GM21528 (cell line): ENCODE data around the gene RAB7A.
"Not testable (repeated sequence)": the region's sequence is repeated elsewhere in the genome, so short reads cannot be mapped to it uniquely, and the experiment has no call there.

Source experiments
- ATAC-seq: cut with Tn5 transposase; IDR thresholded peaks from one replicate; pipeline ENCODE4 v1.9.1; 2021; ENCODE audit warnings: mild to moderate bottlenecking, moderate library complexity; ENCODE audit not compliant: unreplicated experiment, low FRiP score

RAB7A gene

DNA sequence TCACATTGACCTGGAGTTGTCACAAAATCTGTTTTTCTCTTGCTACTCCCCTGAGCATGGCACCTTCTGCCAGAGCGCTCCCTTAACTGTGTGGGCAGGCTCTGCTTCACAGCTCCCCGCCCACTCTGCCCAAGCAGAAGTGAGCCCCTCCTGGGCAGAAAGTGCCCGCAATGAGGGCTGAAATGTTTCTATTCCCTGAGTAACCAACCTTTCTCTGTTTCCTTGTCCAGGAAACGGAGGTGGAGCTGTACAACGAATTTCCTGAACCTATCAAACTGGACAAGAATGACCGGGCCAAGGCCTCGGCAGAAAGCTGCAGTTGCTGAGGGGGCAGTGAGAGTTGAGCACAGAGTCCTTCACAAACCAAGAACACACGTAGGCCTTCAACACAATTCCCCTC is 87.1 kb downstream of the RAB7A start:
- no peak for ATAC-seq

DNA sequence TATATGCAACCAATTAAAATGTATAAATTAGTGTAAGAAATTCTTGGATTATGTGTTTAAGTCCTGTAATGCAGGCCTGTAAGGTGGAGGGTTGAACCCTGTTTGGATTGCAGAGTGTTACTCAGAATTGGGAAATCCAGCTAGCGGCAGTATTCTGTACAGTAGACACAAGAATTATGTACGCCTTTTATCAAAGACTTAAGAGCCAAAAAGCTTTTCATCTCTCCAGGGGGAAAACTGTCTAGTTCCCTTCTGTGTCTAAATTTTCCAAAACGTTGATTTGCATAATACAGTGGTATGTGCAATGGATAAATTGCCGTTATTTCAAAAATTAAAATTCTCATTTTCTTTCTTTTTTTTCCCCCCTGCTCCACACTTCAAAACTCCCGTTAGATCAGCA is 88.1 kb downstream of the RAB7A start:
- ATAC-seq: no peak

GRCh38 chr3:128814519-128815317 is 88.7 kb downstream of the RAB7A start:
- ATAC-seq: no peak

DNA sequence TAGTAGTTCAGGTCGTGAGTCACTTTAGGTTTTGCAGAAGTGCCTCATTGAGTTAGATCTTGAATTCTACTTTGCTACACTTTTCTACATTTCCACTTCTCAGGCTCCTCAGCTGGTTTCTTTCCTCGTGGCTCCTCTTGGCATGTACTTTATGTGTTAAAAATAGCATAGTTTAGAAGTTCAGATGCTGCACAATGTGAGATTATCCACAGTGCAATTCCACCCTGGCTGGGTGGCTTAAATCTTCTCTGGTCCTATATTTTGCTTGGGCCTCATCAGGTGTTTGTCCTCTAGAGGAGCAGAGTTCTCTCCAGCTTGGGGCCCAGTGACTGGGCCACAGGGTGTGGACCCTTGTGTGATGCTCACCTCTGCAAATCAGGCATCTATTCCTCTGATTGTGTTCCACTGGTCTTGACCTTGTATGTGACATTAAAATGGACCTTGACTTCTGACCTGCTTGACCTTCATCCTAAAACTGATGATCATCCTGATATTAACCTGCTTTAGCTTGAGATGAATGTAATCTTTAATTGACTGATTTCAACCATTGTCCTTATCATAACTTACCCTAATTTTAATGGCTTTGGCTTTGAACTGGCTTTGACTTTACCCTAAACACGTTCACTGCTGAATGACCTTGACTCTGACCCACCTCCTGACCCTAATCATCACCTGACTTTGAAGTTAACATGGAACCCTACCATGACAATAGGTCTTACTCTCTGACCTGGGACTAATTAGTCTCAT is 89.5 kb downstream of the RAB7A start:
- ATAC-seq: no peak

GRCh38 chr3:128818186-128818787 is 92.3 kb downstream of the RAB7A start:
- ATAC-seq: no peak

DNA sequence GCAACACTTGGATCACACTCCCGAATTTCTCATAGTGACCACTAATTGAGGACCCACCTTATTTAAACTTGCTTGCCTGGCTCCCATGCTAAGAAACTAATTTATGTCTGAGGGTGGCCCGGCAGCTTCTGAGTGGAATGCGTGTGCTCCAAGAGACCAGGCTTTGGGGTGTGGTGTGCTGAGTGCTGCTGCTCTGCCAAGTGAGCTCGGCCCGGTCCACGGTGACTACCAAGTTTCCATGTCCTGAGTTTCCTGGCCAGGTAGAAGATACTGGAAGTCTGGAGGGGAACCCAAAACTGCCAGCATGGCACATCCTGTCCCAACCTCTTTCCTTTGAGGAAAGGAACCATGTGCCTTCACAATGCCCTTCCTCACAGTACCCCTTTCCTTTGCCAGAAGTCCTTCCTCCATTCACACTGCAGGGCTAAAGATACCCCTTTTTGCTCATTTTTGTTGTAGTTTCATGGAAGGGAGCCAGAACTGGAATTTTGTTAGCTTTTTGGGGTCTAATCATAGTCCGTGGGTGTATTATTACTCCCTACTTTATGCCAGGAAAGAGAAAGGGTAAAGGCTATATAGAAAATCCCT is 94.4 kb downstream of the RAB7A start:
- ATAC-seq: no peak

DNA sequence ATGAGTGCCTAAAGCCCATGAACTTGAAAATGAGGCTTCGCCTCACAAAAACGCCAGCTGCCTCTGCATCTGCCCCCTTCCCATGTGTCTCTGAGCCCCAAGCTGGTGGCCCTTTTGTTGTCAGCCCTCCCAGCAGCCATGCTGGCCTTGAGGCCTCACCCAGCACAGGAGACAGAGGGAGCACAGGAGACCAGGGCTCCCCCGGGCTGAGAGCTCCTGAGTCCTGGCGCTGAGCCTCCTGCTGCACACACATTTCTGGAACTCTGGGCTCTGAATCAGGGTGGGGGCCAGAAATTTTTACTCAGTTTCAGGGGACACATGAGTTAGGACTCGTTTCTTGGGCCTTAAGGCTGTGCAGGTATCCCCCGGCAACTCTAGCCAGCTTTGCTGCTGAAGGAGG is 97.0 kb downstream of the RAB7A start:
- ATAC-seq: no peak

- ATAC-seq: no peak
These were observed 97.6 kb downstream of the RAB7A start for GRCh38 chr3:128823631-128824030.

- no peak for ATAC-seq
These were observed 98.3 kb downstream of the RAB7A start for GRCh38 chr3:128824132-128824850.

DNA sequence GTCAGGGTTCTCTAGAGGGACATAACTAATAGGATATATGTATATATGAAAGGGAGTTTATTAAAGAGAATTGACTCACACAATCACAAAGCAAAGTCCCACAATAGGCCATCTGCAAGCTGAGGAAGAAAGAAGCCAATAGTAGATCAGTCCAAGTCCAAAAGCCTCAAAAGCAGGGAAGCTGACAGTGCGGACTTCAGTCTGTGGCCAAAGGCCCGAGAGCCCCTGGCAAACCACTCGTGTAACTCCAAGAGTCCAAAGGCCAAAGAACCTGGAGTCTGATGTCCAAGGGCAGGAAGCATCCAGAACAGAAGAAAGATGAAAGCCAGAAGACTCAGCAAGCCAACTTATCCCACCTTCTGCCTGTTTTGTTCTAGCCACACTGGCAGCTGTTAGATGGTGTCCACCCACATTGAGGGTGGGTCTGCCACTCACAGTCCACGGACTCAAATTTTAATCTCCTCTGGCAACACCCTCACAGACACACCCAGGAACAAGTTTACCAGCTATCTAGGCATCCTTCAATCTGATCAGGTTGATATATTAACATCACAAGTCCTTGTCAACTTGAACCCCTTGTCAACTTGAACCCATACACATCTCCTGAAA is 99.2 kb downstream of the RAB7A start:
- no peak for ATAC-seq

- not testable (repeated sequence) for ATAC-seq
These were observed 103.1 kb downstream of the RAB7A start for GRCh38 chr3:128829087-128829486.

DNA sequence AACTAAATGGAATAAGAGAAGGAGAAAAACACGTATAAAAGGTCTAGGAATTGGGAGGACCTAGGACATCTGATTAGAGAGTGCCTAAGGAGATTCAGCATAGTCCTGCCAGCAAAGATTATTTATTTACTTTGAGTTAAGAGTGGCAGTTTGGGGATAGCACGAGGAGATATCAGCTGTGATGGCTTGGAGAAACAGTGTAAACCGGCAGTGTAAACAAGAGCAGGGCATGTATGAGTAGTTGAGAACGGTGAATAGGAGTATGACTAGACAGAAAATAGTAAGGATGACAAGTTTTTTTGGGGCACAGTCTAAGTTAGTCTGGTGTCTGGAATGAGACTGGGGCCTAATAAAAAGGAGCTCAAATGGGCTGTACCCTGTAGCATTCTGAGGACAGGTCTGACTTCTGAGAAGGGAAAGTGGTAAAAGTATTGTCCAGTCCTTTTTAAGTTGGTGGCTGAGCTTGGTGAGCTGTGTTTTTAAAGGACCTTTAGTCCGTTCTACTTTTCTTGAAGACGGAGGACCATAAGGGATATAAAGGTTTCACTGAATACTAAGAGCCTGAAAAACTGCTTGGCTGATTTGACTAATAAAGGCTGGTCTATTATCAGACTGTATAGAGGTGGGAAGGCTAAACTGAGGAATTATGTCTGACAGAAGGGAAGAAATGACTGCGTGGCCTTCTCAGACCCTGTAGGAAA is 104.1 kb downstream of the RAB7A start:
- ATAC-seq: not testable (repeated sequence)

DNA sequence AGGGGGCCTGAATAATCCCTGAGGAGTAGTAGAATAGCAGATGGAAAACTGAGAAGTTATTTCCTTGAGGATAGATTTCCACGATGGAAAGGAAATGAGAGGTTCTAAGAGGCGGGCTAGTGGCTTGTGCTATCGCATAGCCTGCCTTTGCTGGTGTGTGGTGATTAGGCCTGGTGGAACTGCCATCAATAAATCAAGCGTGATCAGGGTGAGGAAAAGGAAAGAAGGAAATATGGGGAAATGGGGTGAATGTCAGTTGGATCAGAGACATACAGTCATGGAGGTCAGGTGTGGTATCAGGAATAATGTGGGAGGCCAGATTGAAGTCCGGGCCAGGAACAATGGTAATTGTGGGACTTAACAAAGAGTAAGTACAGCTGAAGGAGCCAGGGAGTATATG is 104.8 kb downstream of the RAB7A start:
- ATAC-seq: not testable (repeated sequence)

GRCh38 chr3:128832979-128833378 is 107.0 kb downstream of the RAB7A start:
- not testable (repeated sequence) for ATAC-seq

- ATAC-seq: no peak
These were observed 109.1 kb downstream of the RAB7A start for GRCh38 chr3:128835096-128835495.

- ATAC-seq: no peak
These were observed 116.2 kb downstream of the RAB7A start for GRCh38 chr3:128841926-128842920.

DNA sequence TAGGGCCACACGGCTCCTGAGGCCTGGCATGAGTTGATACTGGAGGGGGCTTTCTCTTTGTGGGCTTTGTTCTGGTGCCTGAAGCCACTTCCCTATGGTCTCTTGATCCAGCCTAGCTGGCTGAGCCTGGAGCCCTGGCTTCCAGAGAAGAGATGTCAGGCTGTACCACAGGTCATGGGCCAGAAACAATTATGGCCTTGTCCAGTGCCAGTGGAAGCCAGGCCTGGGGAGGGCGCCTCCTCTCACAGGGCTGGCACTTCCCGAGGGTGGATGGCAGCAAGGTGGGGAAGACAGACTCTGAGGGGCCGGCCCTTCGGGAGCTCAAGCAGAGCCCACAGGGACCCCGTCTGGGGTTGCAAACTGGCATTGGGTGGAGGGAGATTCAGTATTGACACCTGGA is 118.5 kb downstream of the RAB7A start:
- ATAC-seq: no peak

DNA sequence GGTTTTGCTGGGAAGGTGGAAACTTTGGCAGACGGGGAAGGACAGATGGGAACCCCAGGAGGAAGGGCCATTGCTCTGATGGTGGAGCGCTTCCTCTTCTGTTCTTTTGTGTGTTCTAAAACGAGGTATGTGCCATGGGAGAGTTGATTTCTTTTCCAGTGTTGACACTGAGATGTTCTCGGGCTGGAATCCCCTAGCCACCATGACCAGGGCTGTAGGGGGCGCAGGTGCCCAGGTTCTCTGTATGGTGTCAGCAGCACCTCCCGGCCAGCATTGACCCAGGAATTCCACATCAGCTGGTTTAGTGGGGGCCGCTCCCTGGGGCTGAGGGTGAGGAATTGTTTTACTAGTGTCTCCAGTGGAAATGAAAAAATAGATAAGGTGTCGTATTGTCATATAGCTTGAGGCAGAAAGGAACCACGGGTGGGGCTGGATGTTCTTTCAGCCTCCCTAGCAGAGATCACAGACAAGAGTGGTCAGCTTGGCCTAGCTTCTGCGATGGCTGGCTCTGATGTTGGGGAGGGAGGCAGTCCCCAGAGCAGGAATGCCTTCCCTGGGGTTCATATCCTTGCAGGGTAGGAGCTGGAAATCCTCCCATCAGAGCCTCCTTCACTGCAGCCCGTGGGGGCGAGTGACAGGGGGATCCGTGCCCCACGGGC is 119.3 kb downstream of the RAB7A start:
- no peak for ATAC-seq
